Measurements from ENCODE around the gene NR1H4. TPM values are rescaled to one million over a fixed set of nuclear protein-coding genes. Genes with fewer than 3 reads are reported as not detected.

The NR1H4 gene
- total and polyA plus RNA-seq, 2 of the 8 experiments (the other 6 are each of a cell fraction or from before 2014, with no cell fraction given): not detected

GRCh38 chr12:100433701-100434100, 40.0 kb upstream of the NR1H4 start (continued):
- no peak for TF ChIP-seq POU5F1 (IDR thresholded peaks at IDR 0.05; ENCODE audit: low read depth, low read length)
- no peak for TF ChIP-seq RFX5 (IDR thresholded peaks at IDR 0.05; ENCODE audit: borderline replicate concordance, low read depth, low read length)
- TF ChIP-seq RNF2 (IDR thresholded peaks at IDR 0.05; ENCODE audit: borderline replicate concordance, low read depth, low read length, missing control alignments, poor library complexity, severe bottlenecking): no peak
- no peak for TF ChIP-seq SRF (IDR thresholded peaks at IDR 0.05; ENCODE audit: low read depth, low read length)
- TF ChIP-seq TAF7 (optimal IDR thresholded peaks at IDR 0.05; ENCODE audit: borderline replicate concordance, low read depth, low read length): no peak

All from H1 (cell line).